Glutamatergic neuron (in vitro differentiated cells): Measurements from ENCODE around the gene TOM1L2. TPM values are rescaled to one million over a fixed set of nuclear protein-coding genes. Genes with fewer than 3 reads are reported as not detected.

Source experiments
- DNase-seq: peaks from one replicate; pipeline ENCODE4 v3.0.0; 2022
- H3K27ac Mint-ChIP-seq: one replicate; pipeline ENCODE4 v1.8.0; 2020; ENCODE audit warnings: mild to moderate bottlenecking, mixed read lengths, inconsistent platforms; ENCODE audit not compliant: unreplicated experiment
- H3K27me3 Mint-ChIP-seq: one replicate; pipeline ENCODE4 v1.8.0; 2020; ENCODE audit warnings: mild to moderate bottlenecking, moderate library complexity, mixed read lengths, inconsistent platforms; ENCODE audit not compliant: unreplicated experiment
- H3K36me3 Mint-ChIP-seq: one replicate; pipeline ENCODE4 v1.8.0; 2020; ENCODE audit warnings: mild to moderate bottlenecking, mixed read lengths, inconsistent platforms; ENCODE audit not compliant: unreplicated experiment
- H3K4me1 Mint-ChIP-seq: one replicate; pipeline ENCODE4 v1.8.0; 2020; ENCODE audit warnings: mild to moderate bottlenecking, low read depth, mixed read lengths, inconsistent platforms; ENCODE audit not compliant: unreplicated experiment
- H3K4me3 Mint-ChIP-seq: one replicate; pipeline ENCODE4 v1.8.0; 2020; ENCODE audit warnings: mild to moderate bottlenecking, mixed read lengths, inconsistent platforms; ENCODE audit not compliant: unreplicated experiment
- H3K9me3 Mint-ChIP-seq: one replicate; pipeline ENCODE4 v1.8.0; 2020; ENCODE audit warnings: mild to moderate bottlenecking, moderate library complexity, mixed read lengths, inconsistent platforms; ENCODE audit not compliant: unreplicated experiment
- total RNA-seq: library from RNA; stranded (reverse); fragmentation: NEBNext Ultra II Directional; extraction: Animal tissue kit (Norgen Biotek cat#: 25700); gene quantifications from one replicate; pipeline ENCODE4 v1.2.1, GENCODE V29; 2021; ENCODE audit not compliant: unreplicated experiment
- TF ChIP-seq, protein P1 (sequence below): fragments of 200-600 bp; sonication (generic); IDR thresholded peaks from one replicate; pipeline ENCODE4 v1.5.0; 2021; ENCODE audit not compliant: partially characterized antibody, unreplicated experiment

Gene TOM1L2
- total RNA-seq, 1 donor from 2014 or later: 62.8 TPM

DNA sequence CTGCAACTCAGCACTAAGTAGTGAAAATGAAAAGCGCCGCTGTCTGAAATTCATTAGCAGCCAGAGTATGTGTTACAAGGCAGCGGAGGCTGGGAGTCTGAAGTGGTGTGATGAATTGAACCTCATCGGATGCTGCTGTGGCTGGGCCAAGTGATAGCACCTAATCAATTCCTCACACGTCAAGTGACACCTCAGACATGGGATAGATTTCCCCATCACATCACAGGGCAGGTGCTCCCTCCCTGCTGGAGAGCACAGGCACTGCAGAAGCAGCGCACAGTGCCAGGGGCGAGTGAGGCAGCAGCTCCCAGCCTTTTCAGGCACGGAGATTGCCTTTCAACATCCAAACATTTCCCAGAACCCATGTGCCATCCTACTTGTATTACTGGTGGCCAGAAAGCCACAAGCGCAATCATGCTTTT lies 32.7 kb upstream of the TOM1L2 start:
- peaks cover 27% of the 10 kb centered on the region for H3K4me1 Mint-ChIP-seq
- peak; percentile 42 for DNase-seq
- H3K27ac Mint-ChIP-seq: no peak overlapping the region

DNA sequence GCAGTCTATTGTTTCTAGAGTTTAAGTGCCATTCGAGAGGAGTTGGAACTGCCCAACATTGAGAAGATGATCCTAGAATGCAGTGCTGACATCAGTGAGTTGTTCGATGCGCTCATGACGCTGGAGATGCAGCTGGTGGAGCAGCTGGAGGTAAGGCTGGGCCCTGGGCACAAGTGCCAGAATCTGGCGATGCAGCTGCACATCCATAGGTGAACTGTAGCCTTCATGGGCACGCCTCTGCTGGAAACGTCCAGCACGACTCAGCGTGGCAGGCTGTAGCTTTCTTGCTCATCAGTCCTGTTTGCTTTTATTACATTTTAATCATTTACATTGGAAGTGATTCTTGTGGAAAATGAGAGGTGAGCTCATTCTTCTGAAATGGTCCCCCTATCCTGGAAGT lies 32.1 kb upstream of the TOM1L2 start:
- no peak overlapping the region for H3K27ac Mint-ChIP-seq
- TF ChIP-seq, protein P1, sequence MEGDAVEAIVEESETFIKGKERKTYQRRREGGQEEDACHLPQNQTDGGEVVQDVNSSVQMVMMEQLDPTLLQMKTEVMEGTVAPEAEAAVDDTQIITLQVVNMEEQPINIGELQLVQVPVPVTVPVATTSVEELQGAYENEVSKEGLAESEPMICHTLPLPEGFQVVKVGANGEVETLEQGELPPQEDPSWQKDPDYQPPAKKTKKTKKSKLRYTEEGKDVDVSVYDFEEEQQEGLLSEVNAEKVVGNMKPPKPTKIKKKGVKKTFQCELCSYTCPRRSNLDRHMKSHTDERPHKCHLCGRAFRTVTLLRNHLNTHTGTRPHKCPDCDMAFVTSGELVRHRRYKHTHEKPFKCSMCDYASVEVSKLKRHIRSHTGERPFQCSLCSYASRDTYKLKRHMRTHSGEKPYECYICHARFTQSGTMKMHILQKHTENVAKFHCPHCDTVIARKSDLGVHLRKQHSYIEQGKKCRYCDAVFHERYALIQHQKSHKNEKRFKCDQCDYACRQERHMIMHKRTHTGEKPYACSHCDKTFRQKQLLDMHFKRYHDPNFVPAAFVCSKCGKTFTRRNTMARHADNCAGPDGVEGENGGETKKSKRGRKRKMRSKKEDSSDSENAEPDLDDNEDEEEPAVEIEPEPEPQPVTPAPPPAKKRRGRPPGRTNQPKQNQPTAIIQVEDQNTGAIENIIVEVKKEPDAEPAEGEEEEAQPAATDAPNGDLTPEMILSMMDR: no peak
- H3K4me1 Mint-ChIP-seq: peaks cover 33% of the 10 kb centered on the region
- DNase-seq: no peak
- no peaks in the 10 kb centered on the region for H3K36me3 Mint-ChIP-seq
- no peak overlapping the region for H3K4me3 Mint-ChIP-seq
- H3K9me3 Mint-ChIP-seq: peaks cover 9% of the 10 kb centered on the region
- H3K27me3 Mint-ChIP-seq: peaks cover 15% of the 10 kb centered on the region

More for the DNA sequence above, 32.7 kb upstream of the TOM1L2 start:
- TF ChIP-seq, protein P1: peak; percentile 58
- no peak overlapping the region for H3K4me3 Mint-ChIP-seq
- H3K9me3 Mint-ChIP-seq: peaks cover 10% of the 10 kb centered on the region
- H3K27me3 Mint-ChIP-seq: peaks cover 13% of the 10 kb centered on the region
- H3K36me3 Mint-ChIP-seq: no peaks in the 10 kb centered on the region

DNA sequence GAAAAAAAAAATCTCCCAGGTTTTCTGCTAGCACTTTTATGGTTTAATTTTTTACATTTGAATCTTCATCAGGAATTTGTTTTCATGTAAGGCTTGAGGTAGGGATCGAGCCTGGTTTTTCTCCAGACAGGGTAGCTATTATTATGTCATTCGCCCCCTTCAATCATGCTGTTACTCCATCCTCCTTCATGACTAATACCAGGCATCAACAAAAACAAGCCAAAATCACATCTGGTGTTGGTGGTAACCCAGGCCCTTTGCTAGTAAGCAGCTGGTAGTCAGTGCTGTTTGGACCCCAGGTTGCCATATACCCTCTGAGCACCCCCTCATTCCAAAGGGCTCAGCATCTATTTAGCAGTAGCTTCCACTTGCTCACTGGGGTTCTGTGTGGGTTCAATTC lies 30.0 kb upstream of the TOM1L2 start:
- TF ChIP-seq, protein P1: no peak
- Mint-ChIP-seq H3K4me3 (no peak overlapping the region), H3K27ac (no peak overlapping the region), H3K36me3 (no peaks in the 10 kb centered on the region), H3K4me1 (peaks cover 31% of the 10 kb centered on the region), H3K27me3 (peaks cover 12% of the 10 kb centered on the region), H3K9me3 (peaks cover 9% of the 10 kb centered on the region)
- no peak for DNase-seq

DNA sequence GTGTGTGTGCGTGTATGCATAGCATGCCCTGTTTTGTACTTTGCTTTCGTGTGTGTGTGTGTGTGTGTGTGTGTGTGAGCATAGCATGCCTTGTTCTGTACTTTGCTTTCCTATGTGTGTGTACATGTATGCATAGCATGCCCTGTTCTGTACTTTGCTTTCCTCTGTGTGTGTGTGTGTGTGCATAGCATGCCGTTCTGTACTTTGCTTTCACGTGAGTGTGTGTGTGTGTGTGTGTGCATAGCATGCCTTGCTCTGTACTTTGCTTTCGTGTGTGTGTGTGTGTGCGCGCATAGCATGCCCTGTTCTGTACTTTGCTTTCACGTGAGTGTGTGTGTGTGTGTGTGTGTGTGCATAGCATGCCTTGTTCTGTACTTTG lies 27.8 kb upstream of the TOM1L2 start:
- peaks cover 19% of the 10 kb centered on the region for H3K4me1 Mint-ChIP-seq
- peaks cover 5% of the 10 kb centered on the region for H3K9me3 Mint-ChIP-seq
- peaks cover 7% of the 10 kb centered on the region for H3K27me3 Mint-ChIP-seq
- H3K27ac Mint-ChIP-seq: no peak overlapping the region
- no peak overlapping the region for H3K4me3 Mint-ChIP-seq
- TF ChIP-seq, protein P1: no peak
- no peaks in the 10 kb centered on the region for H3K36me3 Mint-ChIP-seq
- no peak for DNase-seq

DNA sequence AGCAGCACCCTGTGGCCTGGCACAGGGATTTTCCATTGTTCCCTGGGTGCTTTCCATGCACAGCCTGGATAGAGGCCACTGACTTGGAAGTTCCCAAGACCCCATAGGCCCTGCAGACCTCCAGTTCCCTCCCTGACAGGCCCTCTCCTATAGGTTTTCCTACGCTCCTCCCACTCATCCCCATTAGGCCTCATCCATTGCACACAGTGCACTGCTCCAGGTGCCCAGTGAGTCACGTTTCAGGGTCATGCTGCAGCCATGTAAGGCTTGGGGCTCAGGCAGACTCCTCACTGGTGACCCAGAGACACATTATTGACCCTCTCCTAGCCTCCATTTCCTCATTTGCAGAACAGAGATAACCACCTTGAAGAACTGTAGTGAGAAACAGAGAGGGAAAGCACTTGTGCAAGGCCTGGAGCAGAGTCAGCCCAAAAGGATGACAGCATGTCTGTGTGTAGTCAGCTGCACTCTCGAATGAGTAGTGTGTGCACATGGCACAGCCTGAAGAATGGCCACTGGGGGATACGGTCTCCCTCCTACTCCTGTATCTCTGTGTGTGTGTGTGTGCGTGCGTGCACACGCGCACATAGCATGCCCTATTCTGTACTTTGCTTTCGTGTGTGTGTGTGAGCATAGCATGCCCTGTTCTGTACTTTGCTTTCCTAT lies 27.3 kb upstream of the TOM1L2 start:
- Mint-ChIP-seq H3K36me3 (no peaks in the 10 kb centered on the region), H3K4me1 (peaks cover 21% of the 10 kb centered on the region), H3K4me3 (no peak overlapping the region), H3K27ac (peak overlapping the region; percentile 59), H3K27me3 (peaks cover 7% of the 10 kb centered on the region), H3K9me3 (peaks cover 7% of the 10 kb centered on the region)
- no peak for DNase-seq
- TF ChIP-seq, protein P1: no peak
